IgD-negative memory B cell (primary cell): ENCODE data around the gene GRIA1. TPM values are rescaled to one million over a fixed set of nuclear protein-coding genes. Genes with fewer than 3 reads are reported as not detected.
"Not testable (repeated sequence)": the region's sequence is repeated elsewhere in the genome, so short reads cannot be mapped to it uniquely, and the experiment has no call there.

ENCODE experiments used
- H3K27ac Mint-ChIP-seq, 3 donors: one replicate each; pipeline ENCODE4 v1.8.0; 2020 to 2022; ENCODE audit warnings: mild to moderate bottlenecking in 3 of 3, mixed read lengths in 3 of 3, moderate library complexity in 1 of 3
- H3K27me3 Mint-ChIP-seq: one replicate; pipeline ENCODE4 v1.8.0; 2021; ENCODE audit warnings: mixed read lengths
- H3K36me3 Mint-ChIP-seq: one replicate; pipeline ENCODE4 v1.8.0; 2020; ENCODE audit warnings: mild to moderate bottlenecking, mixed read lengths
- H3K4me1 Mint-ChIP-seq, 3 donors: one replicate each; pipeline ENCODE4 v1.8.0; 2020 to 2022; ENCODE audit warnings: mixed read lengths in 3 of 3, mild to moderate bottlenecking in 1 of 3
- H3K4me3 Mint-ChIP-seq, 4 donors: one replicate each; pipeline ENCODE4 v1.8.0; 2020 to 2022; ENCODE audit warnings: mild to moderate bottlenecking in 4 of 4, mixed read lengths in 4 of 4, moderate library complexity in 3 of 4
- H3K9me3 Mint-ChIP-seq, 3 donors: one replicate each; pipeline ENCODE4 v1.8.0; 2020 to 2021; ENCODE audit warnings: mixed read lengths in 3 of 3, mild to moderate bottlenecking in 1 of 3
- polyA plus RNA-seq: library from polyadenylated mRNA; unstranded; fragments of 300-500 nt; fragmentation: Illumina TruSeq; gene quantifications from one replicate; pipeline ENCODE4 v1.2.3, GENCODE V29; 2021

GRIA1 gene
- polyA plus RNA-seq, 1 donor from 2014 or later, result not detected

DNA sequence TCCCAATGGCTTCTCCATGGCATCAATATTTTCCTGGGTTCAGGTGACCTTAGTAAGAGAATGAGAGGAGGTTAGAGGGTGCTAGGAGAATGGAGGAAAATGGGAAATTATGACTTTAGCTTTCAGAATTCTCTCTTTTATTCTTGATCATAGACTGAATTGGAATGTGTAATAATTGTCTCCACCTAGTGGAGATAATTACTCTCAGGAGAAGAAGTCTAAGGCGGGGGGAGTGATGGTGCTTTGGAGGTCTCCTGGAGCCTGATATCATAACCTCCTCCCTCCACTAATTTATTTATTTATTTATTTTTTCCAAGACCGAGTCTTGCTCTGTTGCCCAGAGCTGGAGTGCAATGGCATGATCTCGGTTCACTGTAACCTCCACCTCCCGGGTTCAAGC, 221.3 kb downstream of the GRIA1 start:
- no peak overlapping the region for H3K4me3 Mint-ChIP-seq
- no peaks in the 10 kb centered on the region for H3K36me3 Mint-ChIP-seq
- no peaks in the 10 kb centered on the region for H3K27me3 Mint-ChIP-seq
- no peak overlapping the region for H3K27ac Mint-ChIP-seq
- no peaks in the 10 kb centered on the region for H3K4me1 Mint-ChIP-seq
- H3K9me3 Mint-ChIP-seq, result peaks cover 0 to 5% (median 0%) of the 10 kb centered on the region in 3 donors

DNA sequence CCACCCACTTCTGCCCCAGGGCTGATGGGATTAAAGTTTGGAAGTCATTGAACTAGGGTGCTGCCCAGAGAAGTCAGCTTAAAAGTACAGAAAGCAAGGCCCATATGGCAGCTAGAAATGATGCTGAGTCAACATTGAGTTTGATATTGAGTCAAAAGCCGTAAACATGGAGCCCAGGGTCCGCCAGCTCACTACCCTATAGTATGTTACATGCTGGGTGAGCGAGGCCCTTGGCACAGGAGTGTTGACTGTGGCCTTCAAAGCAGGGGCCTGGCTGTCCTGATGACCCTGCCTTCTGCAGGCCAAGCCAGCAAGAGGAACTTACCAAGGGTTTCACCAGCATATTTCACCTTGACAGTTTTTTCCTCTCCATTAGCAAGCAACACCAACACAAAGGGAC, 222.5 kb downstream of the GRIA1 start:
- peaks cover 2% of the 10 kb centered on the region for H3K27me3 Mint-ChIP-seq
- H3K4me3 Mint-ChIP-seq, result no peak overlapping the region
- peak overlapping the region in 1 of 3 donors; percentile 4 for H3K27ac Mint-ChIP-seq
- H3K4me1 Mint-ChIP-seq, result no peaks in the 10 kb centered on the region
- no peaks in the 10 kb centered on the region for H3K36me3 Mint-ChIP-seq
- H3K9me3 Mint-ChIP-seq, result peaks cover 0 to 5% (median 0%) of the 10 kb centered on the region in 3 donors

DNA sequence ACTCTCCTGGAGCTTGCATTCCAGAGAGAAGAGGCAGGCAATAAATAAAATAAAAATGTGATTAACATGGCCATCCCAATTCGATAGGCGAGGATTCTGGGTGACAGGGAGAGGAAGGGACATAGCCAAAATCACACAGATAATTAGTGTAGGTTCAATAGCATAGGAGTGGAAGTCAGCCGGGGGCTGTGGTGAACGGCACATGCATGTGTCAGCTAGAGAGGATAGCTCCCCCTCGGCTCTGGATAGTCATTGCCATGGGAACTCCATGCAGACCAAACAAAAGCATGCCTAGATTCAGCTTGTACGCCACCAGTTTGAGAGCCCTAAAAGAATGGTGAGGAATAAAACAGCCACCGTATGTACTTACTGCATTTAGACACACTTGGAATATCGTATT, 223.5 kb downstream of the GRIA1 start:
- no peak overlapping the region for H3K4me3 Mint-ChIP-seq
- peaks cover 5% of the 10 kb centered on the region for H3K27me3 Mint-ChIP-seq
- H3K36me3 Mint-ChIP-seq, result no peaks in the 10 kb centered on the region
- no peak overlapping the region for H3K27ac Mint-ChIP-seq
- no peaks in the 10 kb centered on the region for H3K4me1 Mint-ChIP-seq
- peaks cover 0 to 5% (median 0%) of the 10 kb centered on the region in 3 donors for H3K9me3 Mint-ChIP-seq

GRCh38 chr5:153714798-153715197, 224.3 kb downstream of the GRIA1 start:
- no peak overlapping the region for H3K27ac Mint-ChIP-seq
- peaks cover 0 to 5% (median 0%) of the 10 kb centered on the region in 3 donors for H3K9me3 Mint-ChIP-seq
- peaks cover 5% of the 10 kb centered on the region for H3K27me3 Mint-ChIP-seq
- no peaks in the 10 kb centered on the region for H3K36me3 Mint-ChIP-seq
- H3K4me3 Mint-ChIP-seq, result no peak overlapping the region
- H3K4me1 Mint-ChIP-seq, result no peaks in the 10 kb centered on the region

- Mint-ChIP-seq H3K27ac (no peak overlapping the region), H3K36me3 (no peaks in the 10 kb centered on the region), H3K4me3 (no peak overlapping the region), H3K27me3 (peaks cover 5% of the 10 kb centered on the region), H3K4me1 (no peaks in the 10 kb centered on the region), H3K9me3 (peaks cover 0 to 3% (median 0%) of the 10 kb centered on the region in 3 donors)
Measured at GRCh38 chr5:153717287-153717686, 226.8 kb downstream of the GRIA1 start.

- H3K27me3 Mint-ChIP-seq, result peaks cover 5% of the 10 kb centered on the region
- H3K9me3 Mint-ChIP-seq, result peaks cover 0 to 7% (median 0%) of the 10 kb centered on the region in 3 donors
- H3K4me1 Mint-ChIP-seq, result no peaks in the 10 kb centered on the region
- no peak overlapping the region for H3K27ac Mint-ChIP-seq
- no peak overlapping the region for H3K4me3 Mint-ChIP-seq
- no peaks in the 10 kb centered on the region for H3K36me3 Mint-ChIP-seq
Measured at GRCh38 chr5:153718713-153719112, 228.2 kb downstream of the GRIA1 start.

DNA sequence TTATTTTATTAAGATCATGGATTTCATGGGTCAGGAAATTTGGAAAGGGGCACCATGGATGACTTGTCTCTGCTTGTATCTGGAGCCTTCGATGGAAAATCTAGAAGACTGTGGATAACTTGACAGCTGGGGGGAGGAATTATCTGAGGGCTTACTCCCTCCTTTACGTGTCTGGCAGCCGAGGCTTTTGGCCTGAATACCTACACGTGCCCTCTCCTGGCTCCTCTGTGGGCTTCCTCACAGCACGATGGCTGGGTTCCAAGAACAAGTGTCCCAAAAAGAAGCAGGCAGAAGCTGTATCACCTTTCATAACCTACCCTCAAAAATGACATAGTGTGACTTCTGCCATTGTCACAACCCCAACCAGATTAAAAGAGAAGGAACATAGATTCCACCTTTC, 228.9 kb downstream of the GRIA1 start:
- Mint-ChIP-seq H3K4me3 (no peak overlapping the region), H3K36me3 (no peaks in the 10 kb centered on the region), H3K27me3 (peaks cover 5% of the 10 kb centered on the region), H3K4me1 (no peaks in the 10 kb centered on the region), H3K27ac (no peak overlapping the region), H3K9me3 (peaks cover 0 to 7% (median 0%) of the 10 kb centered on the region in 3 donors)

DNA sequence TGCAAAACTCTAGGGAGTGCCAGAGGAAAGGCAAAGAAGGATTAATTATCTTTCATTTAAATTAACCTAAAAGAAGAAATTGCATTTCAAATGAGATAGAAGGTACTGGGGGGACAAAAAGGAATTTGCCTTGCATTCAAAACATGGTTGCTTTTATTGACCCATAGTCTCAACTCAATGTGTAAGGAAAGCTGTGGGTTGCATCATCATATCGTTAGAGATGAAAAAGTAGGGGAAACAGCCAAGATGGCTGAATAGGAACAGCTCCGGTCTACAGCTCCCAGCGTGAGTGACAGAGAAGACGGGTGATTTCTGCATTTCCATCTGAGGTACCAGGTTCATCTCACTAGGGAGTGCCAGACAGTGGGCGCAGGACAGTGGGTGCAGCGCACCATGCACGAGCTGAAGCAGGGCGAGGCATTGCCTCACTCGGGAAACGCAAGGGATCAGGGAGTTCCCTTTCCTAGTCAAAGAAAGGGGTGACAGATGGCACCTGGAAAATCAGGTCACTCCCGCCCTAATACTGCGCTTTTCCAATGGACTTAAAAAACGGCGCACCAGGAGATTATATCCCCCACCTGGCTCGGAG, 232.6 kb downstream of the GRIA1 start:
- not testable (repeated sequence) for H3K9me3 Mint-ChIP-seq, H3K4me3 Mint-ChIP-seq, H3K4me1 Mint-ChIP-seq

DNA sequence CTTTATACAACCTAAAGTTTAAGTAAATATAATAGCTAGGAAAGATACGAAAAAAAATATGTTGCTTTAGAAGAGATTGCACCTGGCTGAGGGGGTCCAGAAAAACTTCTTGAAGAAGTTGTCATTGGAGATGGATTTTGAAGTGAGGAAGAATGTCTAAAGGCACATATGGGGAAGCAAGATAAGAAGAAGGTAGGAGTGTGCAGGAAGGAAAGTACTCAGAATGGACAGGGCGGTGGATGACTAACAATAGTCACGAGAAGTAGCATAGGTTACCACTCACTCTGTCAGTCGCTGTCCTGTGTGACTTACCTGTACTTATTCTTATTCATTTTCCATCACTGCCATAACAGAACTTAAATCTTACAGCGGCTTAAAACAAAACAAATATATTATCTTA, 251.6 kb downstream of the GRIA1 start:
- no peak overlapping the region for H3K27ac Mint-ChIP-seq
- H3K27me3 Mint-ChIP-seq, result peaks cover 3% of the 10 kb centered on the region
- H3K4me1 Mint-ChIP-seq, result no peaks in the 10 kb centered on the region
- H3K9me3 Mint-ChIP-seq, result no peaks in the 10 kb centered on the region
- H3K4me3 Mint-ChIP-seq, result no peak overlapping the region
- H3K36me3 Mint-ChIP-seq, result no peaks in the 10 kb centered on the region

More for the DNA sequence above, 232.6 kb downstream of the GRIA1 start:
- not testable (repeated sequence) for H3K27me3 Mint-ChIP-seq, H3K27ac Mint-ChIP-seq, H3K36me3 Mint-ChIP-seq

DNA sequence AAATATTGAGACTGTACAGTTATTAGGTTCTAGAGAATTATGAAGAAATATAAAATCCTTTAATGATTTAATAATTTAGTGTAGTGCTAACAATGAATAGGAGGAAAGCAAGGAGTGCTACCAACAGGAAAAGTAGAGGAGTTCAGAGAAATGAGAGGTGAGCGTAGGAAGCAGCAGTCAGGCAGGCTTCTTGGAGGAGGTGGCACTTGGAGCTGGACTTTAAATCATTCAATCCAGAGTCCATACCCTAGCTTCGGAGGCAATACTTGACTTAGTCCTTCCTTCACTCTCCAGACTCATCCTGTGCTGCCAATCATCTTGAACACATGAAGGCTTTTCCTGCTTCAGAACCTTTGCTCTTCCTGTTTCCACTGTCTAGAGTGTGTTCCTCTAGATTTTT, 254.3 kb downstream of the GRIA1 start:
- H3K4me3 Mint-ChIP-seq, result no peak overlapping the region
- no peaks in the 10 kb centered on the region for H3K9me3 Mint-ChIP-seq
- no peak overlapping the region for H3K27ac Mint-ChIP-seq
- peaks cover 3% of the 10 kb centered on the region for H3K27me3 Mint-ChIP-seq
- no peaks in the 10 kb centered on the region for H3K36me3 Mint-ChIP-seq
- no peaks in the 10 kb centered on the region for H3K4me1 Mint-ChIP-seq

DNA sequence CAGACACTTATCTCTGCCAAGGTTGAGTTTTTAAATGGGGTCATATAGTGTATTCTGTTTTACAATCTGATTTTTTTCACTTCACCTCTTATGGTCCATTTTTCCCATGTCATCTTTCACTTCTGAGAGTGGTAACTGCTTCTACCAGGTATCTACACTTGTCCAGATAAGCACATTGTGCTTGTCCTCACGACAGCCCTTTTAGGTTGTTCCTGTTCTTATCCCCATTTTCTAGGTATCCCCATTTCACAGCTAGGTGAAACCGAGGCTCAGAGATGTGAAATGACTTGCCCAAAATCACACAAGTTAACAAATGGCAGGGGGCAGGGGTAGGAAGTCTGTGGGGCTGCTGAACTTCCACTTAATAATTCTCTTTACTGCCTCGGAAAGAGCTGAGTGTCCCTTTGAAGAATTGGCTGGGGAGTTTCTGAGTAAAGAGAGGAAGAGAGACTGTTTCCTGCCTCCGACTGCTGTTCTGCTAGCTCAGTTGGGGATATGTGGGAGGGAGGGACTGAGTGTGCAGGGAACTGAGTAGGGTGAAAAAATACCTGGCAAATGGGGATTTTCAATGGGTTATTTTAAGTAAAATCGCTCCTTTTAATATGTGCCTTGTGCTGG, 255.4 kb downstream of the GRIA1 start:
- Mint-ChIP-seq H3K9me3 (no peaks in the 10 kb centered on the region), H3K4me1 (no peaks in the 10 kb centered on the region), H3K4me3 (no peak overlapping the region), H3K27me3 (peaks cover 3% of the 10 kb centered on the region), H3K36me3 (no peaks in the 10 kb centered on the region), H3K27ac (no peak overlapping the region)

GRCh38 chr5:153746440-153746839, 256.0 kb downstream of the GRIA1 start:
- Mint-ChIP-seq H3K36me3 (no peaks in the 10 kb centered on the region), H3K4me3 (no peak overlapping the region), H3K27me3 (peaks cover 3% of the 10 kb centered on the region), H3K9me3 (no peaks in the 10 kb centered on the region), H3K4me1 (no peaks in the 10 kb centered on the region), H3K27ac (no peak overlapping the region)

DNA sequence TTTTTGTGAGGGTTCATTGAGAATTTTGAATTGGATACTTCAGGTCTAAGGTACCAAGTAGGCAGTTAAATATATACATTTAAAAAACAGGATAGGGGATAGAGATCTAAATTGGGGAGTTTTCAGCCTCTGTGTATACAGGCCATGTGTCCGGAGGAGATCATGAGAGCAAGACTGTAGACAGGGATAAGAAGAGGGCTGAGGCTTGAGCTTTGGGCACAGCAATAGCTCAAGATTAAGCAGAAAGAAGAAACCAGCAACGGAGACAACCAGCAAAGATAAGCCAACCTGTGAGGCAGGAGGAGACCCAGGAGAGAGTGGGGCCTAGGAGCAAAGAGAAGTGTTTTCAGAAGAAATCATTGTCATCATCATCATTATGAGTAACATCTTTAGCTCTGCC, 258.4 kb downstream of the GRIA1 start:
- Mint-ChIP-seq H3K4me1 (no peaks in the 10 kb centered on the region), H3K9me3 (no peaks in the 10 kb centered on the region), H3K4me3 (no peak overlapping the region), H3K36me3 (no peaks in the 10 kb centered on the region), H3K27me3 (no peaks in the 10 kb centered on the region), H3K27ac (no peak overlapping the region)

GRCh38 chr5:153749960-153750359, 259.5 kb downstream of the GRIA1 start:
- H3K9me3 Mint-ChIP-seq, result peaks cover 0 to 4% (median 0%) of the 10 kb centered on the region in 3 donors
- no peak overlapping the region for H3K27ac Mint-ChIP-seq
- no peak overlapping the region for H3K4me3 Mint-ChIP-seq
- H3K36me3 Mint-ChIP-seq, result no peaks in the 10 kb centered on the region
- H3K27me3 Mint-ChIP-seq, result no peaks in the 10 kb centered on the region
- no peaks in the 10 kb centered on the region for H3K4me1 Mint-ChIP-seq

- no peaks in the 10 kb centered on the region for H3K36me3 Mint-ChIP-seq
Measured at GRCh38 chr5:153751251-153751650, 260.8 kb downstream of the GRIA1 start.

GRCh38 chr5:153752890-153753289, 262.4 kb downstream of the GRIA1 start:
- H3K4me1 Mint-ChIP-seq, result no peaks in the 10 kb centered on the region
- no peak overlapping the region for H3K4me3 Mint-ChIP-seq
- H3K27ac Mint-ChIP-seq, result no peak overlapping the region
- no peaks in the 10 kb centered on the region for H3K36me3 Mint-ChIP-seq
- peaks cover 3% of the 10 kb centered on the region for H3K27me3 Mint-ChIP-seq
- peaks cover 2 to 12% (median 4%) of the 10 kb centered on the region in 3 donors for H3K9me3 Mint-ChIP-seq

More at GRCh38 chr5:153751251-153751650, 260.8 kb downstream of the GRIA1 start:
- peaks cover 0 to 4% (median 0%) of the 10 kb centered on the region in 3 donors for H3K9me3 Mint-ChIP-seq
- H3K27me3 Mint-ChIP-seq, result no peaks in the 10 kb centered on the region
- no peaks in the 10 kb centered on the region for H3K4me1 Mint-ChIP-seq
- no peak overlapping the region for H3K4me3 Mint-ChIP-seq
- no peak overlapping the region for H3K27ac Mint-ChIP-seq
